ENCODE data around the gene ZBTB1. TPM values are rescaled to one million over a fixed set of nuclear protein-coding genes. Genes with fewer than 3 reads are reported as not detected.
A peak's percentile ranks its signal among the peaks of the same experiment; 100 is the strongest.

The ZBTB1 gene
- total and polyA plus RNA-seq, 2 experiments from 2014 or later, result 28.5 to 31.4 TPM

- TF ChIP-seq, protein P1, sequence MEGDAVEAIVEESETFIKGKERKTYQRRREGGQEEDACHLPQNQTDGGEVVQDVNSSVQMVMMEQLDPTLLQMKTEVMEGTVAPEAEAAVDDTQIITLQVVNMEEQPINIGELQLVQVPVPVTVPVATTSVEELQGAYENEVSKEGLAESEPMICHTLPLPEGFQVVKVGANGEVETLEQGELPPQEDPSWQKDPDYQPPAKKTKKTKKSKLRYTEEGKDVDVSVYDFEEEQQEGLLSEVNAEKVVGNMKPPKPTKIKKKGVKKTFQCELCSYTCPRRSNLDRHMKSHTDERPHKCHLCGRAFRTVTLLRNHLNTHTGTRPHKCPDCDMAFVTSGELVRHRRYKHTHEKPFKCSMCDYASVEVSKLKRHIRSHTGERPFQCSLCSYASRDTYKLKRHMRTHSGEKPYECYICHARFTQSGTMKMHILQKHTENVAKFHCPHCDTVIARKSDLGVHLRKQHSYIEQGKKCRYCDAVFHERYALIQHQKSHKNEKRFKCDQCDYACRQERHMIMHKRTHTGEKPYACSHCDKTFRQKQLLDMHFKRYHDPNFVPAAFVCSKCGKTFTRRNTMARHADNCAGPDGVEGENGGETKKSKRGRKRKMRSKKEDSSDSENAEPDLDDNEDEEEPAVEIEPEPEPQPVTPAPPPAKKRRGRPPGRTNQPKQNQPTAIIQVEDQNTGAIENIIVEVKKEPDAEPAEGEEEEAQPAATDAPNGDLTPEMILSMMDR (IDR thresholded peaks at IDR 0.05; ENCODE audit: low read depth, low read length), result no peak
- no peaks in the 10 kb centered on the region for H3K27me3 ChIP-seq
- DNase-seq (ENCODE audit: low read depth in 1 of 2, low spot score in 1 of 2), result no peak
Observed at GRCh38 chr14:64531567-64531966, 27.0 kb downstream of the ZBTB1 start.

DNA sequence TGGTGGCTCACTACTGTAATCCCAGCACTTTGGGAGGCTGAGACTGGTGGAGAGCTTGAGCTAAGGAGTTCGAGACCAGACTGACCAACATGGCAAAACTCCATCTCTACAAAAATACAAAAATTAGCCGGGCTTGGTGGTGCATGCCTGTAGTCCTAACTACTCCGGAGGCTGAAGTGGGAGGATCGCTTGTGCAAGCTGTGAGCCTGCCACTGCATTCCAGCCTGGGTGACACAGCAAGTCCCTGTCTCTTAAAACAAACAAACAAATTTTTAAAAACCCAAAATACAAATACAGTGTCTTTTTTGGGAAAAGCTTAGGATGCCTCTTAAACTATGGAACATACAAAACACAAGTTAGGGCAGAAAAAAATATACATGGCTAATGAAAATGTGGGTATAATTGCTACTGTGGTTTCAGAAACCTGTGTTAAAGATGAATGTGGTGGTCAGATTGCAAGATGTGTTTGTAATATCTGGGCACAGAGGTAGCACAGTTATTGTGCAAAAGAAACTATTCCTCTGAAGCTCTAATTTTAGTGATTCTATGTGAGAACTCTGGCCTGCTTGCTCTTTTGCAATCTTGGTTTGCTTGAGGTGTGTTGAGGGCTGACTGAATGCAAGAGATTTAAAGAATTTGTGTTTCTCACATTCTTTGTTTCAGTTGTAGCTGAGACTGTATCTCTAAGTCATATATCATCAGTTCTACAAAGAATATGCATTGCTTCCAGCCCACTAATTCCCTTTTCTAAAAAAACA, 32.1 kb downstream of the ZBTB1 start:
- Histone ChIP-seq H3K4me3 (no peak overlapping the region), H3K27ac (no peak overlapping the region), H3K9me3 (ENCODE audit: low read depth) (no peaks in the 10 kb centered on the region), H3K36me3 (no peaks in the 10 kb centered on the region), H3K4me1 (ENCODE audit: low read depth) (no peaks in the 10 kb centered on the region), H3K27me3 (peaks cover 9% of the 10 kb centered on the region)
- TF ChIP-seq, protein P1 (IDR thresholded peaks at IDR 0.05; ENCODE audit: low read depth, low read length), result no peak
- DNase-seq (ENCODE audit: low read depth in 1 of 2, low spot score in 1 of 2), result peak in 1 of 2 donors; percentile 58

More at GRCh38 chr14:64531567-64531966, 27.0 kb downstream of the ZBTB1 start:
- no peaks in the 10 kb centered on the region for H3K36me3 ChIP-seq
- no peak overlapping the region for H3K27ac ChIP-seq
- no peak overlapping the region for H3K4me3 ChIP-seq
- no peaks in the 10 kb centered on the region for H3K4me1 ChIP-seq (ENCODE audit: low read depth)
- H3K9me3 ChIP-seq (ENCODE audit: low read depth), result no peaks in the 10 kb centered on the region

DNA sequence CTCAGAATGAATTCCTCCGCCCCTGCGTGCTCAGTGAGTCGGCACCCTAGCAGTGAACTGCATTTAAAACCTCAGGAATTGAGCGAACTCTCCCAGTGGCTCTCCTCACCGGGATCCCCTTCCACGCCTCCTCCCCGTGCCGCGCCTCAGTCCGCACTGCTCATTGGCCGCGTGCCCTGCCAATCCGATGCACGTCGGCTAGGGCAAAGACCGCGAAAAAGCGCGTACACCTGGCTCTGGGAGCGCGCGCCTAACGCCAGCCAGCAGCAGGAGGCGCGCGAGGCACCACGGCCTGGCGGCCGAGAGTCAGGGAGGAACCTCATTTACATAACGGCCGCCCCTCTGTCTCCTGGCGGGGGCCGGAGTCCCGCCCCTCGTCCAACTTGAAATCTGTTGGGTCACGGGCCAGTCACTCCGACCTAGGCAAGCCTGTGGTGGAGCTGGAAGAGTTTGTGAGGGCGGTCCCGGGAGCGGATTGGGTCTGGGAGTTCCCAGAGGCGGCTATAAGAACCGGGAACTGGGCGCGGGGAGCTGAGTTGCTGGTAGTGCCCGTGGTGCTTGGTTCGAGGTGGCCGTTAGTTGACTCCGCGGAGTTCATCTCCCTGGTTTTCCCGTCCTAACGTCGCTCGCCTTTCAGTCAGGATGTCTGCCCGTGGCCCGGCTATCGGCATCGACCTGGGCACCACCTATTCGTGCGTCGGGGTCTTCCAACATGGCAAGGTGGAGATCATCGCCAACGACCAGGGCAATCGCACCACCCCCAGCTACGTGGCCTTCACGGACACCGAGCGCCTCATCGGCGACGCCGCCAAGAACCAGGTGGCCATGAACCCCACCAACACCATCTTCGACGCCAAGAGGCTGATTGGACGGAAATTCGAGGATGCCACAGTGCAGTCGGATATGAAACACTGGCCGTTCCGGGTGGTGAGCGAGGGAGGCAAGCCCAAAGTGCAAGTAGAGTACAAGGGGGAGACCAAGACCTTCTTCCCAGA, 35.9 kb downstream of the ZBTB1 start, which contains the start of gene HSPA2:
Gene HSPA2 (plus strand): TSS at position 534 of the 995 bp plus-strand sequence. CDS start 109 bp downstream, at position 643.
- TF ChIP-seq, protein P1 (IDR thresholded peaks at IDR 0.05; ENCODE audit: low read depth, low read length), result peak; percentile 86
- Histone ChIP-seq H3K27me3 (peaks cover 9% of the 10 kb centered on the region), H3K27ac (peak within 1 kb of the TSS; percentile 49), H3K4me1 (ENCODE audit: low read depth) (no peaks in the 10 kb centered on the region), H3K4me3 (peak within 1 kb of the TSS; percentile 28), H3K36me3 (no peaks in the 10 kb centered on the region), H3K9me3 (ENCODE audit: low read depth) (no peaks in the 10 kb centered on the region)
- peak; percentile 78 to 100 for DNase-seq (ENCODE audit: low read depth in 1 of 2, low spot score in 1 of 2)

DNA sequence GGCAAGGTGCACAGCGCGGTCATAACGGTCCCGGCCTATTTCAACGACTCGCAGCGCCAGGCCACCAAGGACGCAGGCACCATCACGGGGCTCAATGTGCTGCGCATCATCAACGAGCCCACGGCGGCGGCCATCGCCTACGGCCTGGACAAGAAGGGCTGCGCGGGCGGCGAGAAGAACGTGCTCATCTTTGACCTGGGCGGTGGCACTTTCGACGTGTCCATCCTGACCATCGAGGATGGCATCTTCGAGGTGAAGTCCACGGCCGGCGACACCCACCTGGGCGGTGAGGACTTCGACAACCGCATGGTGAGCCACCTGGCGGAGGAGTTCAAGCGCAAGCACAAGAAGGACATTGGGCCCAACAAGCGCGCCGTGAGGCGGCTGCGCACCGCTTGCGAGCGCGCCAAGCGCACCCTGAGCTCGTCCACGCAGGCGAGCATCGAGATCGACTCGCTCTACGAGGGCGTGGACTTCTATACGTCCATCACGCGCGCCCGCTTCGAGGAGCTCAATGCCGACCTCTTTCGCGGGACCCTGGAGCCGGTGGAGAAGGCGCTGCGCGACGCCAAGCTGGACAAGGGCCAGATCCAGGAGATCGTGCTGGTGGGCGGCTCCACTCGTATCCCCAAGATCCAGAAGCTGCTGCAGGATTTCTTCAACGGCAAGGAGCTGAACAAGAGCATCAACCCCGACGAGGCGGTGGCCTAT, 36.8 kb downstream of the ZBTB1 start:
- Histone ChIP-seq H3K36me3 (no peaks in the 10 kb centered on the region), H3K27ac (no peak overlapping the region), H3K4me1 (ENCODE audit: low read depth) (no peaks in the 10 kb centered on the region), H3K9me3 (ENCODE audit: low read depth) (no peaks in the 10 kb centered on the region), H3K4me3 (no peak overlapping the region), H3K27me3 (peaks cover 9% of the 10 kb centered on the region)
- no peak for DNase-seq (ENCODE audit: low read depth in 1 of 2, low spot score in 1 of 2)
- TF ChIP-seq, protein P1 (IDR thresholded peaks at IDR 0.05; ENCODE audit: low read depth, low read length), result no peak

All from cardiac muscle cell (in vitro differentiated cells and primary cell).